HepG2 (cell line): ENCODE results near the gene DCAKD. TPM values are rescaled to one million over a fixed set of nuclear protein-coding genes. Genes with fewer than 3 reads are reported as not detected.

Experiments used
- AKAP8 ChIP-seq: sonication (generic); formaldehyde crosslinking; IDR thresholded peaks from 2 replicates; pipeline ENCODE4 v1.5.1; 2020; ENCODE audit warnings: mild to moderate bottlenecking, missing genetic modification reagents
- BCL6 ChIP-seq: IDR thresholded peaks from 2 replicates; pipeline ENCODE4 v1.6.1; 2016; ENCODE audit warnings: missing genetic modification reagents, missing compliant biosample characterization
- BRF2 ChIP-seq: sonication (generic); formaldehyde crosslinking; IDR thresholded peaks from 2 replicates; pipeline ENCODE4 v1.8.1; 2022; ENCODE audit warnings: mild to moderate bottlenecking, missing genetic modification reagents
- CEBPG ChIP-seq: IDR thresholded peaks from 2 replicates; pipeline ENCODE4 v1.6.1; 2016
- FOXA3 ChIP-seq: IDR thresholded peaks from 2 replicates; pipeline ENCODE4 v1.6.1; 2016; ENCODE audit warnings: missing genetic modification reagents, missing compliant biosample characterization
- GATAD2A ChIP-seq: IDR thresholded peaks from 2 replicates; pipeline ENCODE4 v1.6.1; 2016
- MXD1 ChIP-seq: sonication (generic); formaldehyde crosslinking; IDR thresholded peaks from 2 replicates; pipeline ENCODE4 v1.4.0; 2020; ENCODE audit warnings: mild to moderate bottlenecking, missing genetic modification reagents
- MXD3 ChIP-seq: IDR thresholded peaks from 2 replicates; pipeline ENCODE4 v1.6.1; 2016; ENCODE audit warnings: mild to moderate bottlenecking, missing biosample characterization, missing genetic modification reagents
- SMYD3 ChIP-seq: sonication (generic); formaldehyde crosslinking; IDR thresholded peaks from 2 replicates; pipeline ENCODE4 v1.8.1; 2023; ENCODE audit warnings: mild to moderate bottlenecking, missing genetic modification reagents
- TERF1 ChIP-seq: sonication (generic); formaldehyde crosslinking; IDR thresholded peaks from 2 replicates; pipeline ENCODE4 v1.8.0; 2022; ENCODE audit warnings: mild to moderate bottlenecking, missing genetic modification reagents, moderate library complexity
- ZBTB46 ChIP-seq: sonication (generic); formaldehyde crosslinking; IDR thresholded peaks from 2 replicates; pipeline ENCODE4 v1.4.0; 2020; ENCODE audit warnings: mild to moderate bottlenecking, missing genetic modification reagents, borderline replicate concordance
- ZFP36 ChIP-seq: fragments of 150-350 bp; IDR thresholded peaks from 2 replicates; pipeline ENCODE4 v1.6.1; 2018; ENCODE audit warnings: borderline replicate concordance, low read length, low read depth; ENCODE audit not compliant: partially characterized antibody
- ZFYVE20 ChIP-seq: sonication (generic); formaldehyde crosslinking; IDR thresholded peaks from 2 replicates; pipeline ENCODE4 v1.8.0; 2023; ENCODE audit warnings: low read depth, mild to moderate bottlenecking, moderate library complexity, missing genetic modification reagents, borderline replicate concordance
- ZNF234 ChIP-seq: sonication (generic); formaldehyde crosslinking; conservative IDR thresholded peaks from 2 replicates; pipeline ENCODE4 v1.5.1; 2020; ENCODE audit warnings: mild to moderate bottlenecking, missing genetic modification reagents
- ZNF281 ChIP-seq: sonication (generic); formaldehyde crosslinking; IDR thresholded peaks from 2 replicates; pipeline ENCODE4 v1.4.0; 2020; ENCODE audit warnings: missing genetic modification reagents, borderline replicate concordance
- ZNF337 ChIP-seq: sonication (generic); formaldehyde crosslinking; IDR thresholded peaks from 2 replicates; pipeline ENCODE4 v1.5.1; 2020; ENCODE audit warnings: missing genetic modification reagents, low read depth, mild to moderate bottlenecking, borderline replicate concordance
- ZNF441 ChIP-seq: sonication (generic); formaldehyde crosslinking; IDR thresholded peaks from 2 replicates; pipeline ENCODE4 v1.7.0; 2021; ENCODE audit warnings: missing genetic modification reagents, borderline replicate concordance
- ZNF496 ChIP-seq: sonication (generic); formaldehyde crosslinking; IDR thresholded peaks from 2 replicates; pipeline ENCODE4 v1.8.1; 2023; ENCODE audit warnings: mild to moderate bottlenecking, moderate library complexity, missing genetic modification reagents; ENCODE audit not compliant: insufficient replicate concordance
- ZNF547 ChIP-seq: sonication (generic); formaldehyde crosslinking; IDR thresholded peaks from 2 replicates; pipeline ENCODE4 v1.5.1; 2020; ENCODE audit warnings: mild to moderate bottlenecking, missing genetic modification reagents
- ZNF552 ChIP-seq: sonication (generic); formaldehyde crosslinking; IDR thresholded peaks from 2 replicates; pipeline ENCODE4 v1.9.0; 2022; ENCODE audit warnings: missing genetic modification reagents, mild to moderate bottlenecking, borderline replicate concordance
- ZNF670 ChIP-seq: sonication (generic); formaldehyde crosslinking; IDR thresholded peaks from 2 replicates; pipeline ENCODE4 v1.8.0; 2022; ENCODE audit warnings: mild to moderate bottlenecking, missing genetic modification reagents, borderline replicate concordance
- ZSCAN31 ChIP-seq: sonication (generic); formaldehyde crosslinking; IDR thresholded peaks from 2 replicates; pipeline ENCODE4 v1.5.0; 2020; ENCODE audit warnings: low read depth, mild to moderate bottlenecking, missing genetic modification reagents
- polyA plus RNA-seq, 8 experiments: library from polyadenylated mRNA; depleted of rRNA in 3 of 8; stranded (reverse) in 7 of 8; unstranded in 1 of 8; fragments of >200 nt; fragmentation: Illumina TruSeq in 4 of 8; extraction: Trizol in 4 of 8; gene quantifications; 2 replicates each; pipeline versions ENCODE4 v1.2.1 to v1.2.3, GENCODE V29; 2011 to 2016; ENCODE audit warnings: low read depth in 4 of 8, missing spikeins in 1 of 8, mixed read lengths in 1 of 8; ENCODE audit not compliant: insufficient read depth in 1 of 8
- total RNA-seq, 5 experiments: library from RNA; depleted of rRNA; stranded (reverse); fragments of >200 nt; fragmentation: Illumina TruSeq; extraction: Trizol; gene quantifications; 2 replicates each; pipeline ENCODE4 v1.2.3, GENCODE V29; 2016; ENCODE audit warnings: low read depth in 1 of 5

Gene DCAKD
- total and polyA plus RNA-seq, 2 of the 13 experiments (the other 11 are each of a cell fraction or from before 2014, with no cell fraction given) = 25.9 to 29.2 TPM

GRCh38 chr17:45098869-45099616 is 47.6 kb upstream of the DCAKD start (continued):
- no peak for TF ChIP-seq ZBTB46
- TF ChIP-seq ZNF337 (CRISPR knock-in tag) = no peak
- TF ChIP-seq ZNF552 (CRISPR knock-in tag) = no peak
- no peak; the same call in 1 of the 2 replicates for TF ChIP-seq CEBPG (CRISPR knock-in tag)
- TF ChIP-seq MXD1 (CRISPR knock-in tag) = no peak
- peak; percentile 47 for TF ChIP-seq FOXA3 (CRISPR knock-in tag)
- TF ChIP-seq ZNF441 = peak; percentile 52; the same call in 1 of the 2 replicates
- no peak for TF ChIP-seq ZNF547 (CRISPR knock-in tag)
- TF ChIP-seq ZFYVE20 (CRISPR knock-in tag) = no peak
- TF ChIP-seq BRF2 = no peak
- TF ChIP-seq ZNF234 (CRISPR knock-in tag) = no peak
- no peak for TF ChIP-seq ZFP36
- peak; percentile 45; the same call in 1 of the 2 replicates for TF ChIP-seq GATAD2A (CRISPR knock-in tag)
- TF ChIP-seq AKAP8 (CRISPR knock-in tag) = no peak
- no peak for TF ChIP-seq ZNF496 (CRISPR knock-in tag)
- TF ChIP-seq ZSCAN31 (CRISPR knock-in tag) = no peak
- no peak for TF ChIP-seq MXD3
- no peak for TF ChIP-seq ZNF670 (CRISPR knock-in tag)
- no peak for TF ChIP-seq BCL6 (CRISPR knock-in tag)
- no peak for TF ChIP-seq TERF1 (CRISPR knock-in tag)
- TF ChIP-seq ZNF281 (CRISPR knock-in tag) = no peak
- no peak for TF ChIP-seq SMYD3 (CRISPR knock-in tag)
